ENCODE results near the gene MIDN. TPM values are rescaled to one million over a fixed set of nuclear protein-coding genes. Genes with fewer than 3 reads are reported as not detected.
"Not testable (repeated sequence)": the region's sequence is repeated elsewhere in the genome, so short reads cannot be mapped to it uniquely, and the experiment has no call there.

Gene MIDN
- total and polyA plus RNA-seq, 5 donors from 2014 or later = 1.4 to 126 (median 2.1) TPM

DNA sequence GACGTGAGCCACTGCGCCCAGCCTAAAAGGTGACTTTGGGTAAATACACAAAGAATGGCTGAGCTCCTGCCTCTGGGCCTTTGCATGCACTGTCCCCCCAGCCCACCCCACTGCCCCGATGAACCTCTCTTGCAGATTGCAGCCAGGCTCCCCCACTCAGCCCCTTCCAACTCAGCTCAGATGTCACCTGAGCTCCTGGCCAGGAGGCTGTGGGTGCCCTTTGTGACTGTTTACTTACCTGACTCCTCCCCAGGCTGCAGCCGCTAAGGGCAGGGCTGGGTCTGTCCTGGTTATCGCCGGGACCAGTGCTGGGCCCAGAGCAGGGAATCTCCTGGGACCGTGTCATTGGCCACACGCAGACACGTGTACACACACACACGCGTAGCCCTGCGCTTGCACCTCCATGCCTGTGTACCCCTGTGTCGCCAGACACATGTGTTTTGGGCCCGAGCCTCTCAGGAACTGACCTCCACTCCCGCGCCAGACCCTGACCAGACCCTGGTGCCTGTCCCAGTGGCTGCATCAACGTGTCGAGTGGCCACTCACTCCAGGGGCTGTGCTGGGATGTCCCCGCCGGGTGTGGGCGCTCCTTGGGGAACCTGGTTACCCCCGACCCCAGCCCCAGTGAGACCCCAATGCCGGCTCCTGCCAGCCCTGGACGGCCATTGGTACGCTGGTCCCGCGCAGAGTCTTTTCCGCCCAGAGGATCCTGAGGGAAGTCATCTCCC, 56.0 kb downstream of the MIDN start:
- no peak overlapping the region for H3K27ac Mint-ChIP-seq
- no peak overlapping the region for H3K4me3 Mint-ChIP-seq
- no peaks in the 10 kb centered on the region for H3K36me3 ChIP-seq (ENCODE audit: control insufficient read depth, insufficient read depth, low read length)
- no peaks in the 10 kb centered on the region for H3K9me3 Mint-ChIP-seq
- no peak overlapping the region for H3K4me3 ChIP-seq (ENCODE audit: low read depth, low read length)
- no peak for ATAC-seq (ENCODE audit: low read depth in 2 of 2)
- H3K27me3 Mint-ChIP-seq = no peaks in the 10 kb centered on the region
- no peak for DNase-seq
- no peaks in the 10 kb centered on the region for H3K4me1 ChIP-seq (ENCODE audit: control insufficient read depth, insufficient read depth, low read length, poor library complexity, severe bottlenecking)
- H3K27me3 ChIP-seq (ENCODE audit: control insufficient read depth, insufficient read depth, low read length) = no peaks in the 10 kb centered on the region
- H3K36me3 Mint-ChIP-seq = no peaks in the 10 kb centered on the region
- H3K27ac ChIP-seq (ENCODE audit: insufficient read depth, low read length, poor library complexity, severe bottlenecking) = no peak overlapping the region
- H3K9me3 ChIP-seq (ENCODE audit: control insufficient read depth in 2 of 2, low read length in 2 of 2) = no peaks in the 10 kb centered on the region
- H3K4me1 Mint-ChIP-seq = no peaks in the 10 kb centered on the region

DNA sequence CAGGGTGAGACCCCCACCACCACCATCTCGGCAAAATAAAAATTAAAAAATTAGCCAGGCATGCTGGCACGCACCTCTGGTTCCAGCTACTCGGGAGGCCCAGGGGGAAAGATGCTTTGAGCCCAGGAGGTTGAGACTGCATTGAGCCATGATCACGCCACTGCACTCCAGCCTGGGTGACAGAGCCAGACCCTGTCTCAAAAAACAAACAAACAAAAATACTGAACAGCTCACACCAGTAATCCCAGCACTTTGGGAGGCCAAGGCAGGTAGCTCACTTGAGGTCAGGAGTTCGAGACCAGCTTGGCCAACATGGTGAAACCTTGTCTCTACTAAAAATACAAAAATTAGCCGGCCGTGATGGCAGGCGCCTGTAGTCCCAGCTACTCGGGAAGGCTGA, 57.0 kb downstream of the MIDN start:
- not testable (repeated sequence) for H3K27me3 Mint-ChIP-seq; H3K4me1 Mint-ChIP-seq; H3K4me3 Mint-ChIP-seq; H3K9me3 Mint-ChIP-seq; ATAC-seq (ENCODE audit: low read depth in 2 of 2); DNase-seq; H3K9me3 ChIP-seq (ENCODE audit: control insufficient read depth in 2 of 2, low read length in 2 of 2); H3K4me3 ChIP-seq (ENCODE audit: low read depth, low read length); H3K36me3 Mint-ChIP-seq; H3K36me3 ChIP-seq (ENCODE audit: control insufficient read depth, insufficient read depth, low read length); H3K4me1 ChIP-seq (ENCODE audit: control insufficient read depth, insufficient read depth, low read length, poor library complexity, severe bottlenecking); H3K27me3 ChIP-seq (ENCODE audit: control insufficient read depth, insufficient read depth, low read length); H3K27ac Mint-ChIP-seq; H3K27ac ChIP-seq (ENCODE audit: insufficient read depth, low read length, poor library complexity, severe bottlenecking)

DNA sequence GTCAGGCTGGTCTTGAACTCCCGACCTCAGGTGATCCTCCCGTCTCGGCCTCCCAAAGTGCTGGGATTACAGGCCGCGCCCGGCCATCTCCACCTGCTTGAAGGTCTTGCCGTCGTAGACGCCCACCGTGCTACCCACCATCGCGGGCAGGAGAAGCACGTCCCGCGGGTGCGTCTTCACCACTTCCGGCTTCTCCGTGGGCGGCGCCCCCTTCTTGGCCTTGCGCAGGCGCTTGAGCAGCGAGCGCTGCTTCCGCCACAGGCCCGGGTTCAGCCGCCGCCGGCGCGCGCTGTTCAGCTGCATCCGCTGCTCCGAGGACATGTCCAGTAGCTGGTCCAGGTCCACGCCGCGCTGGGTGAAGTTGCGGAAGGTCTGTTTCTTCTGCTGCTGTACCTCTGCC, 58.9 kb downstream of the MIDN start:
- no peaks in the 10 kb centered on the region for H3K27me3 ChIP-seq (ENCODE audit: control insufficient read depth, insufficient read depth, low read length)
- DNase-seq = no peak
- no peak overlapping the region for H3K4me3 Mint-ChIP-seq
- no peaks in the 10 kb centered on the region for H3K9me3 ChIP-seq (ENCODE audit: control insufficient read depth in 2 of 2, low read length in 2 of 2)
- H3K4me1 ChIP-seq (ENCODE audit: control insufficient read depth, insufficient read depth, low read length, poor library complexity, severe bottlenecking) = no peaks in the 10 kb centered on the region
- H3K36me3 ChIP-seq (ENCODE audit: control insufficient read depth, insufficient read depth, low read length) = no peaks in the 10 kb centered on the region
- no peaks in the 10 kb centered on the region for H3K27me3 Mint-ChIP-seq
- H3K4me1 Mint-ChIP-seq = no peaks in the 10 kb centered on the region
- no peak for ATAC-seq (ENCODE audit: low read depth in 2 of 2)
- no peak overlapping the region for H3K27ac ChIP-seq (ENCODE audit: insufficient read depth, low read length, poor library complexity, severe bottlenecking)
- H3K9me3 Mint-ChIP-seq = no peaks in the 10 kb centered on the region
- H3K27ac Mint-ChIP-seq = no peak overlapping the region
- H3K4me3 ChIP-seq (ENCODE audit: low read depth, low read length) = no peak overlapping the region
- H3K36me3 Mint-ChIP-seq = no peaks in the 10 kb centered on the region

DNA sequence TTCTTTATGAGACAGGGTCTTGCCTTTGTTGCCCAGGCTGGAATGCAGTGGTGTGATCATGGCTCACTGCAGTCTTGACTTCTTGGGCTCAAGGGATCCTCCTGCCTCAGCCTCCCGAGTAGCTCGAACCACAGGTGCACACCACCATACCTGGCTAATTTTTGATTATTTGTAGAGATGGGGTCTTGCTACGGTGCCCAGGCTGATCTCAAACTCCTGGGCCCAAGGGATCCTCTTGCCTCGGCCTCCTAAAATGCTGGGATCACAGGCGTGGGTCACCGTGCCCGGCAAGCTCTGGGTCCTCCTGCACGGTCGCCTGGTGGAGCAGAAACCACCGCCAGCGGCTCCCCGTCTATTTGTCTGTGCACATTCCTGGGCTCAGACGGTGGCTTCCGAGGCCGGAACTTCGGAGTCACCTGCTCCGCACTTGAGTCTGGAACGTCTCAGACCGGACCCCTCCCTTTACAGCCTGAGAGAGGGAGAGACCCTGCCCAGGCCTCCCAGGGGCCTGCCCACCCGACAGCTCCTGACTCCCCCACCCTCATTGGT, 59.4 kb downstream of the MIDN start:
- Mint-ChIP-seq H3K4me3 (no peak overlapping the region), H3K27ac (no peak overlapping the region), H3K9me3 (no peaks in the 10 kb centered on the region), H3K27me3 (no peaks in the 10 kb centered on the region), H3K36me3 (no peaks in the 10 kb centered on the region), H3K4me1 (no peaks in the 10 kb centered on the region)
- Histone ChIP-seq H3K36me3 (ENCODE audit: control insufficient read depth, insufficient read depth, low read length) (no peaks in the 10 kb centered on the region), H3K4me3 (ENCODE audit: low read depth, low read length) (no peak overlapping the region), H3K9me3 (ENCODE audit: control insufficient read depth in 2 of 2, low read length in 2 of 2) (no peaks in the 10 kb centered on the region), H3K27ac (ENCODE audit: insufficient read depth, low read length, poor library complexity, severe bottlenecking) (no peak overlapping the region), H3K4me1 (ENCODE audit: control insufficient read depth, insufficient read depth, low read length, poor library complexity, severe bottlenecking) (no peaks in the 10 kb centered on the region), H3K27me3 (ENCODE audit: control insufficient read depth, insufficient read depth, low read length) (no peaks in the 10 kb centered on the region)
- DNase-seq = no peak
- ATAC-seq (ENCODE audit: low read depth in 2 of 2) = no peak

- no peak for DNase-seq
- H3K4me1 ChIP-seq (ENCODE audit: control insufficient read depth, insufficient read depth, low read length, poor library complexity, severe bottlenecking) = no peaks in the 10 kb centered on the region
- no peak overlapping the region for H3K4me3 ChIP-seq (ENCODE audit: low read depth, low read length)
- H3K36me3 Mint-ChIP-seq = no peaks in the 10 kb centered on the region
- H3K27me3 Mint-ChIP-seq = no peaks in the 10 kb centered on the region
- no peak for ATAC-seq (ENCODE audit: low read depth in 2 of 2)
- no peaks in the 10 kb centered on the region for H3K4me1 Mint-ChIP-seq
- no peaks in the 10 kb centered on the region for H3K36me3 ChIP-seq (ENCODE audit: control insufficient read depth, insufficient read depth, low read length)
- H3K27ac Mint-ChIP-seq = no peak overlapping the region
- no peak overlapping the region for H3K4me3 Mint-ChIP-seq
- H3K27ac ChIP-seq (ENCODE audit: insufficient read depth, low read length, poor library complexity, severe bottlenecking) = no peak overlapping the region
- no peaks in the 10 kb centered on the region for H3K9me3 Mint-ChIP-seq
- no peaks in the 10 kb centered on the region for H3K27me3 ChIP-seq (ENCODE audit: control insufficient read depth, insufficient read depth, low read length)
- no peaks in the 10 kb centered on the region for H3K9me3 ChIP-seq (ENCODE audit: control insufficient read depth in 2 of 2, low read length in 2 of 2)
Observed at GRCh38 chr19:1308718-1309117, 60.3 kb downstream of the MIDN start.

Other genes with a start within 250 kb of the MIDN start
- not detected for gene GRIN3B, start 248.2 kb upstream of the MIDN start, total RNA-seq
- gene GRIN3B, start 248.2 kb upstream of the MIDN start, polyA plus RNA-seq = not detected
- gene TMEM259, start 227.5 kb upstream of the MIDN start, total RNA-seq = 339 TPM
- 10 to 100 TPM; 51.6 to 67.1 (median 54.2) TPM for gene TMEM259, start 227.5 kb upstream of the MIDN start, polyA plus RNA-seq
- gene RNU6-2, start 227.1 kb upstream of the MIDN start, total RNA-seq = not detected
- gene RNU6-2, start 227.1 kb upstream of the MIDN start, polyA plus RNA-seq = not detected
- 397 TPM for gene CNN2, start 222.0 kb upstream of the MIDN start, total RNA-seq
- gene CNN2, start 222.0 kb upstream of the MIDN start, polyA plus RNA-seq = 100 to 1,000 TPM; 378 to 426 (median 401) TPM
- 161 TPM for gene ABCA7, start 208.5 kb upstream of the MIDN start, total RNA-seq
- gene ABCA7, start 208.5 kb upstream of the MIDN start, polyA plus RNA-seq = 10 to 100 TPM in 1 of 4 donors, 1 to 10 TPM in 3; 3.4 to 13.3 (median 6.9) TPM
- gene ARHGAP45, start 181.4 kb upstream of the MIDN start, total RNA-seq = 756 TPM
- gene ARHGAP45, start 181.4 kb upstream of the MIDN start, polyA plus RNA-seq = 100 to 1,000 TPM; 258 to 297 (median 277) TPM
- gene POLR2E, start 153.2 kb upstream of the MIDN start, total RNA-seq = 72.4 TPM
- 100 to 1,000 TPM; 120 to 145 (median 133) TPM for gene POLR2E, start 153.2 kb upstream of the MIDN start, polyA plus RNA-seq
- gene GPX4, start 144.6 kb upstream of the MIDN start, total RNA-seq = 112 TPM
- gene GPX4, start 144.6 kb upstream of the MIDN start, polyA plus RNA-seq = 100 to 1,000 TPM; 318 to 406 (median 354) TPM
- gene SBNO2, start 74.3 kb upstream of the MIDN start, total RNA-seq = 139 TPM
- gene SBNO2, start 74.3 kb upstream of the MIDN start, polyA plus RNA-seq = 1 to 10 TPM; 2.0 to 5.1 (median 2.7) TPM
- 71.4 TPM for gene STK11, start 42.8 kb upstream of the MIDN start, total RNA-seq
- gene STK11, start 42.8 kb upstream of the MIDN start, polyA plus RNA-seq = 10 to 100 TPM; 11.9 to 23.0 (median 17.4) TPM
- 0.12 TPM for gene CBARP, start 10.6 kb upstream of the MIDN start, total RNA-seq
- not detected for gene CBARP, start 10.6 kb upstream of the MIDN start, polyA plus RNA-seq
- 124 TPM for gene ATP5F1D, start 6.8 kb upstream of the MIDN start, total RNA-seq
- gene ATP5F1D, start 6.8 kb upstream of the MIDN start, polyA plus RNA-seq = 100 to 1,000 TPM; 208 to 236 (median 223) TPM
- 497 TPM for gene CIRBP, start 20.7 kb downstream of the MIDN start, total RNA-seq
- 100 to 1,000 TPM; 172 to 243 (median 210) TPM for gene CIRBP, start 20.7 kb downstream of the MIDN start, polyA plus RNA-seq
- 44.2 TPM for gene FAM174C, start 26.9 kb downstream of the MIDN start, total RNA-seq
- 10 to 100 TPM; 72.9 to 91.3 (median 88.4) TPM for gene FAM174C, start 26.9 kb downstream of the MIDN start, polyA plus RNA-seq
- not detected for gene EFNA2, start 37.3 kb downstream of the MIDN start, total RNA-seq
- not detected for gene EFNA2, start 37.3 kb downstream of the MIDN start, polyA plus RNA-seq
- 58.3 TPM for gene NDUFS7, start 135.3 kb downstream of the MIDN start, total RNA-seq
- gene NDUFS7, start 135.3 kb downstream of the MIDN start, polyA plus RNA-seq = 100 to 1,000 TPM; 190 to 227 (median 215) TPM
- 6.7 TPM for gene GAMT, start 153.0 kb downstream of the MIDN start, total RNA-seq
- gene GAMT, start 153.0 kb downstream of the MIDN start, polyA plus RNA-seq = 10 to 100 TPM; 10.4 to 20.2 (median 14.2) TPM
- 153 TPM for gene DAZAP1, start 159.0 kb downstream of the MIDN start, total RNA-seq
- gene DAZAP1, start 159.0 kb downstream of the MIDN start, polyA plus RNA-seq = 1 to 10 TPM; 2.4 to 5.3 (median 4.2) TPM
- 1,352 TPM for gene RPS15, start 189.8 kb downstream of the MIDN start, total RNA-seq
- 1,000 to 10,000 TPM; 2,869 to 3,453 (median 3,084) TPM for gene RPS15, start 189.8 kb downstream of the MIDN start, polyA plus RNA-seq
- gene APC2, start 201.5 kb downstream of the MIDN start, total RNA-seq = 0.25 TPM
- under 1 TPM in 2 of 4 donors, not detected in 2; 0.06 to 0.07 TPM for gene APC2, start 201.5 kb downstream of the MIDN start, polyA plus RNA-seq
- gene C19orf25, start 230.6 kb downstream of the MIDN start, total RNA-seq = 33.4 TPM
- gene C19orf25, start 230.6 kb downstream of the MIDN start, polyA plus RNA-seq = 10 to 100 TPM; 42.2 to 64.0 (median 54.0) TPM
- 1.3 TPM for gene PCSK4, start 241.8 kb downstream of the MIDN start, total RNA-seq
- gene PCSK4, start 241.8 kb downstream of the MIDN start, polyA plus RNA-seq = 1 to 10 TPM in 1 of 4 donors, under 1 TPM in 2, not detected in 1; 0.08 to 1.3 (median 0.29) TPM
- 1.3 TPM for gene REEP6, start 242.6 kb downstream of the MIDN start, total RNA-seq
- 1 to 10 TPM; 1.5 to 3.3 (median 2.6) TPM for gene REEP6, start 242.6 kb downstream of the MIDN start, polyA plus RNA-seq